Esophagus squamous epithelium (tissue), 4 donors: ENCODE results near the gene IPO11.

Experiments
- POLR2A ChIP-seq, 4 donors: fragments of 450-650 bp; IDR thresholded peaks; one replicate each; pipeline ENCODE4 v1.6.1; 2017; ENCODE audit warnings: antibody characterized with exemption in 4 of 4, mild to moderate bottlenecking in 4 of 4, moderate library complexity in 3 of 4
- TF ChIP-seq, protein P1 (sequence below), 6 experiments: fragments of 450-650 bp in 4 of 6; fragments of 200-600 bp in 2 of 6; sonication (generic) in 2 of 6; IDR thresholded peaks; one replicate each; pipeline ENCODE4 v1.5.1; 2016 to 2019; ENCODE audit warnings: antibody characterized with exemption in 6 of 6, mild to moderate bottlenecking in 4 of 6, moderate library complexity in 4 of 6

DNA sequence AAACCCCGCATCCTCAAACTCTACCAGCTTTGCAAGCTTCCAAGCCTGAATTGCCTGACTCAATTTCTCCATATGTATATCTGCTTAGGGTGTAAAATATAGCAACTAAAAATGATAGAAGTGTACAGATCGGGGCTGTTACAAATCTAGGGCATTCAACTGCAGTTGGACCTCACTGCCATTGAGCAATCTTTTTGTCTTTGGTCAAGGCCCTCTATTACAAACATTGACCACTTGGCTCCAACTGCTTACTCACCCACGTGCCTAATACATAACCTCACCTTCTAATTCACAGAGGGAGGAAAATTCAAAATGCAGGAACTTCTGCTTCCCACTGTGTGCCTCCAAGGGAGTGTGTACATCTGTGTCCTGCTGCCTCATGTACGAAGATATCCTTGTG, 176.1 kb downstream of the IPO11 start:
- TF ChIP-seq, protein P1, sequence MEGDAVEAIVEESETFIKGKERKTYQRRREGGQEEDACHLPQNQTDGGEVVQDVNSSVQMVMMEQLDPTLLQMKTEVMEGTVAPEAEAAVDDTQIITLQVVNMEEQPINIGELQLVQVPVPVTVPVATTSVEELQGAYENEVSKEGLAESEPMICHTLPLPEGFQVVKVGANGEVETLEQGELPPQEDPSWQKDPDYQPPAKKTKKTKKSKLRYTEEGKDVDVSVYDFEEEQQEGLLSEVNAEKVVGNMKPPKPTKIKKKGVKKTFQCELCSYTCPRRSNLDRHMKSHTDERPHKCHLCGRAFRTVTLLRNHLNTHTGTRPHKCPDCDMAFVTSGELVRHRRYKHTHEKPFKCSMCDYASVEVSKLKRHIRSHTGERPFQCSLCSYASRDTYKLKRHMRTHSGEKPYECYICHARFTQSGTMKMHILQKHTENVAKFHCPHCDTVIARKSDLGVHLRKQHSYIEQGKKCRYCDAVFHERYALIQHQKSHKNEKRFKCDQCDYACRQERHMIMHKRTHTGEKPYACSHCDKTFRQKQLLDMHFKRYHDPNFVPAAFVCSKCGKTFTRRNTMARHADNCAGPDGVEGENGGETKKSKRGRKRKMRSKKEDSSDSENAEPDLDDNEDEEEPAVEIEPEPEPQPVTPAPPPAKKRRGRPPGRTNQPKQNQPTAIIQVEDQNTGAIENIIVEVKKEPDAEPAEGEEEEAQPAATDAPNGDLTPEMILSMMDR (IDR thresholded peaks at IDR 0.05) = no peak
- TF ChIP-seq POLR2A (IDR thresholded peaks at IDR 0.05) = no peak
